Gastrocnemius medialis (tissue), 4 donors: Measurements from ENCODE around the gene KLF3. TPM values are rescaled to one million over a fixed set of nuclear protein-coding genes. Genes with fewer than 3 reads are reported as not detected.

Source experiments
- ATAC-seq, 2 donors: fragments of 150-250 bp; one replicate each; pipeline ENCODE4 v1.9.1; 2016
- DNase-seq, 2 donors: peaks; one replicate each; pipeline ENCODE4 v3.0.0-alpha.2; 2019
- H3K27ac ChIP-seq, 4 donors: fragments of 200-600 bp; sonication (generic); 1 replicate in 1 of 4; 2 replicates in 3 of 4; pipeline ENCODE4 v1.5.1; 2016 to 2018; ENCODE audit warnings: mild to moderate bottlenecking in 2 of 4, moderate library complexity in 1 of 4
- H3K27me3 ChIP-seq, 3 donors: fragments of 200-600 bp; sonication (generic) in 2 of 3; 1 replicate in 1 of 3; 2 replicates in 2 of 3; pipeline versions ENCODE4 v1.5.1 to v1.6.0; 2016 to 2019; ENCODE audit warnings: mild to moderate bottlenecking in 1 of 3, moderate library complexity in 1 of 3
- H3K36me3 ChIP-seq, 2 donors: fragments of 200-600 bp; sonication (generic) in 1 of 2; one replicate each; pipeline ENCODE4 v1.5.1; 2017 to 2018
- H3K4me1 ChIP-seq, 2 donors: fragments of 200-600 bp; sonication (generic) in 1 of 2; one replicate each; pipeline ENCODE4 v1.5.1; 2016 to 2017; ENCODE audit warnings: mild to moderate bottlenecking in 2 of 2
- H3K4me3 ChIP-seq, 4 donors: fragments of 200-600 bp; sonication (generic) in 3 of 4; 1 replicate in 1 of 4; 2 replicates in 3 of 4; pipeline ENCODE4 v1.5.1; 2016 to 2019; ENCODE audit warnings: mild to moderate bottlenecking in 2 of 4
- H3K9me3 ChIP-seq, 3 donors: fragments of 200-600 bp; sonication (generic) in 2 of 3; 1 replicate in 1 of 3; 2 replicates in 2 of 3; pipeline ENCODE4 v1.5.1; 2016 to 2019
- POLR2A ChIP-seq, 2 donors: fragments of 450-650 bp; IDR thresholded peaks; one replicate each; pipeline ENCODE4 v1.6.1; 2017; ENCODE audit warnings: antibody characterized with exemption in 2 of 2, mild to moderate bottlenecking in 2 of 2, moderate library complexity in 2 of 2
- in situ Hi-C, 4 donors: fragments of 200-750 bp; cut with MboI; loops; one replicate each; pipeline versions ENCODE4 v1.15.0 to v1.8.0; 2017; ENCODE audit warnings: low sequenced_read_pairs in 4 of 4
- intact Hi-C: fragments of 100-400 bp; cut with DNase I; formaldehyde crosslinking; loops from one replicate; pipeline ENCODE4 v1.15.1; 2023; ENCODE audit warnings: low total_unique reads
- total RNA-seq, 4 donors: library from RNA; depleted of rRNA; stranded (reverse); fragments of >200 nt; gene quantifications; one replicate each; pipeline versions ENCODE4 v1.1.0 to v1.2.3, GENCODE V29; 2016
- TF ChIP-seq, protein P1 (sequence below), 5 experiments: fragments of 450-650 bp in 3 of 5; fragments of 200-600 bp in 2 of 5; sonication (generic) in 2 of 5; IDR thresholded peaks in 4 of 5; conservative IDR thresholded peaks in 1 of 5; 1 replicate in 4 of 5; 2 replicates in 1 of 5; pipeline ENCODE4 v1.5.1; 2016 to 2019; ENCODE audit warnings: antibody characterized with exemption in 5 of 5, mild to moderate bottlenecking in 3 of 5, moderate library complexity in 3 of 5

The KLF3 gene
- total RNA-seq, 4 donors from 2014 or later, result 12.7 to 26.5 (median 19.4) TPM

DNA sequence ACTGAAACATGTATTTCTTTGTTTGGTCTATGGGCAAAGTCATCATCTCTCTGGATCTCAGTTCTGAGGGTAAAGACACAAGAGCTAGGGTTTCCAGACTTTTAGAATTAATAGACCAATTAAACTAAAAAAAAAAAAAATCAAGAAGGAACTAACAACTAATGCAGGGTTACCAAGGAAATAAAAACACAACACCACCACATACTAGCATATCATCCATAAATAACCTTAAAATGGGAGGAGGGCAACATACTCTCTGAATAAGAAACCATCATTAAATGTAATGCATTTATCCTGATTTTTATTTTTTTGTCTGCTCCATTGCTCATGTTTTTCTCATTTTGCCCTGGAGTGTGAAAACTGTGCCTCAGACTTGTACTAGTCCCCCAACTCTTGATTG, 33.5 kb upstream of the KLF3 start:
- intact Hi-C loops, result no loop called here
- no peaks in the 10 kb centered on the region for H3K36me3 ChIP-seq
- no peaks in the 10 kb centered on the region for H3K27me3 ChIP-seq
- ATAC-seq (no peak), DNase-seq (no peak)
- TF ChIP-seq POLR2A (IDR thresholded peaks at IDR 0.05), result no peak
- TF ChIP-seq, protein P1, sequence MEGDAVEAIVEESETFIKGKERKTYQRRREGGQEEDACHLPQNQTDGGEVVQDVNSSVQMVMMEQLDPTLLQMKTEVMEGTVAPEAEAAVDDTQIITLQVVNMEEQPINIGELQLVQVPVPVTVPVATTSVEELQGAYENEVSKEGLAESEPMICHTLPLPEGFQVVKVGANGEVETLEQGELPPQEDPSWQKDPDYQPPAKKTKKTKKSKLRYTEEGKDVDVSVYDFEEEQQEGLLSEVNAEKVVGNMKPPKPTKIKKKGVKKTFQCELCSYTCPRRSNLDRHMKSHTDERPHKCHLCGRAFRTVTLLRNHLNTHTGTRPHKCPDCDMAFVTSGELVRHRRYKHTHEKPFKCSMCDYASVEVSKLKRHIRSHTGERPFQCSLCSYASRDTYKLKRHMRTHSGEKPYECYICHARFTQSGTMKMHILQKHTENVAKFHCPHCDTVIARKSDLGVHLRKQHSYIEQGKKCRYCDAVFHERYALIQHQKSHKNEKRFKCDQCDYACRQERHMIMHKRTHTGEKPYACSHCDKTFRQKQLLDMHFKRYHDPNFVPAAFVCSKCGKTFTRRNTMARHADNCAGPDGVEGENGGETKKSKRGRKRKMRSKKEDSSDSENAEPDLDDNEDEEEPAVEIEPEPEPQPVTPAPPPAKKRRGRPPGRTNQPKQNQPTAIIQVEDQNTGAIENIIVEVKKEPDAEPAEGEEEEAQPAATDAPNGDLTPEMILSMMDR (IDR thresholded peaks at IDR 0.05 in 4 of 5, conservative IDR thresholded peaks at IDR 0.05 in 1 of 5), result no peak
- no peak overlapping the region for H3K27ac ChIP-seq
- no peak overlapping the region for H3K4me3 ChIP-seq
- no peaks in the 10 kb centered on the region for H3K4me1 ChIP-seq
- in situ Hi-C loops, result no loop called here
- no peaks in the 10 kb centered on the region for H3K9me3 ChIP-seq

DNA sequence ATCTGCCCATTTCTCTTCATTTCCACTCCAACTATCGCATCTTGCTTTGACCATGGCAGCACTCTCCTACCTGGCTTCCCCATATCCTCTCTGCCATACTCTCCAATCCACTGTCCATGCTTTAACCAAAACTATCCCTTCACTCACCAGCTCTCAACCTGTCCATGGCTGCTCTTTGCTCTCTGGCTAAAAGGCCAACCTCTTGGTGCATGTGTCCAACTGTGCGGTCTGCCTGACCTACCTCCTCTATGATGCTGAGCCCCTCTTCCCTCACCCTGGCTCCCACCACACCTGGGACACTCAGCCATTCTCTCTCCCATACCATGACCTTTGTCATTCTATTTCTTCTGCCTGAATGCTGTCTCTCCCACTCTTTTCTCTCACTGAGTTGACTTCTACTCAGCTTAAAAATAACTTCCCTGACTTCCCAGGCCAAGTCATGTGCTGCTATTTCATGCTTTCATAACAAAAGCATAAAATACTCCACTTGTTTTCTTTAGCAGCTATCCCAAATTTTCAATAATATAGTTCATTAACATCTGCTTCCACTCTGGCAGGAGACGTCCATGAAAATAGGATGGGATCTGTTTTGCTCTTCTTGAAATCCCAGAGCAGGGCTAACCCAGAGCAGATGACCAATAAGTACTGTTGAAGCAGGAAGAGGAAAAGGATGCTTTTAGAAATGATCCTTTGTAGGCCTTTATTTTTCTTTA, 29.8 kb upstream of the KLF3 start:
- Histone ChIP-seq H3K9me3 (no peaks in the 10 kb centered on the region), H3K4me3 (no peak overlapping the region), H3K36me3 (no peaks in the 10 kb centered on the region), H3K4me1 (no peaks in the 10 kb centered on the region), H3K27me3 (no peaks in the 10 kb centered on the region), H3K27ac (no peak overlapping the region)
- TF ChIP-seq POLR2A (IDR thresholded peaks at IDR 0.05), result no peak
- no peak for ATAC-seq
- in situ Hi-C loops, result no loop called here
- intact Hi-C loops, result no loop called here
- no peak for DNase-seq

DNA sequence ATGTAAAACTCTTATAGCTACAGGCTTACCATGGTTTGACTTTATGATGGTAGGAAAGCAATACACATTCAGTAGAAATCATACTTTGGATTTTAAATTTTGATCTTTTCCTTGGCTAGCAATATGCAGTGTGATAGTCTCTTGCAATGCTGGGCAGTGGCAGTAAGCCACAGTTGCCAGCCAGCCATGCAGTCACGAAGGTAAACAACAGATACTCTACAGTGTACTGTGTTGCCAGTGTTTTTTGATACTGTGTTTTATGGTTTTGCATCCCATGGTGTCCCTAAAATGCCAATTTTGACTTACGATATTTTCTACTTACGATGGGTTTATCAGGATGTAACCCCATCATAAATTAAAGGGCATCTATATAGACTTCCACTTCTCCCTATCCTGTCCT, 24.8 kb upstream of the KLF3 start:
- H3K27me3 ChIP-seq, result no peaks in the 10 kb centered on the region
- H3K4me3 ChIP-seq, result no peak overlapping the region
- in situ Hi-C loops, result no loop called here
- no peaks in the 10 kb centered on the region for H3K9me3 ChIP-seq
- no peak overlapping the region for H3K27ac ChIP-seq
- DNase-seq (no peak), ATAC-seq (no peak)
- intact Hi-C loops, result no loop called here
- no peaks in the 10 kb centered on the region for H3K4me1 ChIP-seq
- no peak for TF ChIP-seq POLR2A (IDR thresholded peaks at IDR 0.05)
- TF ChIP-seq, protein P1 (IDR thresholded peaks at IDR 0.05 in 4 of 5, conservative IDR thresholded peaks at IDR 0.05 in 1 of 5), result no peak
- no peaks in the 10 kb centered on the region for H3K36me3 ChIP-seq

DNA sequence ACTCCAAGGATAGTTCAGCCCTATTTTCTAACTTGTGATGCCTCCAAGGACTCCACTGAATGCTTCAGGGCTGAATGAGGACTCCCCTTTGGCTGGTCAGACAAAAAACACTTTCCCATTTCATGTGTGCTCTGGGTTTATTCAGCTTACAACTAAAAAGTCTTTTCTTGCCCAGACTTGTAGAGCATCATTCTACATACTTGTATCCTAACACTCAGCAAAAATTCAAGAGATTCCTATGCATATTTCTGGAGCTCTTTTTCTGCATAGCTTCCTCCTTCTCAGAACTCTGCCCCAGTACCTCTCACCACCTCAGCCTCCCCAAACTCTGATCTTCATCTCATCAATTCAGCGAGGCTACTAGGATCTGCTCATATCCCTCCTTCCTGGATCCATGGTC, 22.2 kb upstream of the KLF3 start:
- TF ChIP-seq, protein P1 (IDR thresholded peaks at IDR 0.05 in 4 of 5, conservative IDR thresholded peaks at IDR 0.05 in 1 of 5), result no peak
- no peak for TF ChIP-seq POLR2A (IDR thresholded peaks at IDR 0.05)
- no peaks in the 10 kb centered on the region for H3K4me1 ChIP-seq
- no peak for DNase-seq
- H3K27me3 ChIP-seq, result no peaks in the 10 kb centered on the region
- intact Hi-C loops (no loop called here), in situ Hi-C loops (no loop called here)
- no peak overlapping the region for H3K4me3 ChIP-seq
- H3K27ac ChIP-seq, result no peak overlapping the region
- ATAC-seq, result no peak
- H3K36me3 ChIP-seq, result no peaks in the 10 kb centered on the region
- no peaks in the 10 kb centered on the region for H3K9me3 ChIP-seq

DNA sequence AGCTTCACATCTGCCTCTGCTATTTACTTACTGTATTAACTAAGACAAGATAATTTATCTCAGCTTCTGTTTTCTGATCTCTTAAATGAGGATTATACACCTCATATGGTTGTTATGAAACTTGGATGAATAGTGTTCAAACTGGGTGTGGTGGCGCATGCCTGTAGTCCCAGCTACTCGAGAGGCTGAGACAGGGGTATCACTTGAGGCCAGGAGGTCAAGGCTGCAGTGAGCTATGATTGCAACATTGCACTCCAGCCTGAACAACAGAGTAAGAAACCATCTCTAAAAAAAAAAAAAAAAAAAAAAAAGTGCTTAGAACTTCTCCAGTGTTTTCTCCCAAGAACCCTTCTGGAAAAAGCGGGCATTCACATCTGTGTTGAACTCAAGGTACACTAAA, 19.8 kb upstream of the KLF3 start:
- in situ Hi-C loops, result no loop called here

More for the DNA sequence above, 19.8 kb upstream of the KLF3 start:
- TF ChIP-seq, protein P1 (IDR thresholded peaks at IDR 0.05 in 4 of 5, conservative IDR thresholded peaks at IDR 0.05 in 1 of 5), result no peak
- TF ChIP-seq POLR2A (IDR thresholded peaks at IDR 0.05), result no peak
- no peak for DNase-seq
- Histone ChIP-seq H3K4me3 (no peak overlapping the region), H3K9me3 (no peaks in the 10 kb centered on the region), H3K27ac (no peak overlapping the region), H3K4me1 (no peaks in the 10 kb centered on the region), H3K36me3 (no peaks in the 10 kb centered on the region), H3K27me3 (no peaks in the 10 kb centered on the region)
- intact Hi-C loops, result no loop called here
- ATAC-seq, result no peak
